Left renal pelvis (tissue), 4 donors: Measurements from ENCODE around the gene SLC46A1. TPM values are rescaled to one million over a fixed set of nuclear protein-coding genes. Genes with fewer than 3 reads are reported as not detected.

Experiments
- DNase-seq, 4 donors: peaks; one replicate each; pipeline ENCODE4 v3.0.0-alpha.2; 2013; ENCODE audit warnings: low read depth in 4 of 4, low spot score in 3 of 4
- polyA plus RNA-seq, 4 donors: library from polyadenylated mRNA; unstranded; fragments of 120-200 nt; gene quantifications; one replicate each; pipeline ENCODE4 v1.2.1, GENCODE V29; 2013; ENCODE audit not compliant: insufficient read length in 4 of 4

Gene SLC46A1
- polyA plus RNA-seq, 4 donors, result 13.3 to 17.5 (median 15.0) TPM

- DNase-seq, result no peak
Measured at GRCh38 chr17:28404812-28405570, 1.0 kb downstream of the SLC46A1 start.

- no peak for DNase-seq
Measured at GRCh38 chr17:28404461-28404811, 1.6 kb downstream of the SLC46A1 start.

DNA sequence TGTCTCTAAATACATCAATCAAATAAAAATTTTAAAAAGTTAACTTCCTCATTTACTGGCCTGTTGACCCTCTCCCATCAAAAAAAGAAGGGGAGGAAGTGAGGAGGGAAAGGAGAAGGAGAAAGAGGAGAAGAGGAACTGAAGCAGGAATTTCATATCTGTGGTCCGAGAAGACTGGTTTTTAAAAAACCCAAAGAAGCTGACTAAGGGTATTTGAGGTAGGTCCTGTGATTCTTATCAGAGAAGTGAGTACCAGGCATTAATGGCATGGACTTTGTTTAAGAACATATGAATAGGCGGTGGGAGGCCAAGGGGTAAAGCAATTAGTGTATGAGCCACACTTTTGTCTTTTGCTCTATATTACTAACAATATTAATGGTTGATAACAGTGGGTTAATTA is 2.0 kb downstream of the SLC46A1 start:
- no peak for DNase-seq

DNA sequence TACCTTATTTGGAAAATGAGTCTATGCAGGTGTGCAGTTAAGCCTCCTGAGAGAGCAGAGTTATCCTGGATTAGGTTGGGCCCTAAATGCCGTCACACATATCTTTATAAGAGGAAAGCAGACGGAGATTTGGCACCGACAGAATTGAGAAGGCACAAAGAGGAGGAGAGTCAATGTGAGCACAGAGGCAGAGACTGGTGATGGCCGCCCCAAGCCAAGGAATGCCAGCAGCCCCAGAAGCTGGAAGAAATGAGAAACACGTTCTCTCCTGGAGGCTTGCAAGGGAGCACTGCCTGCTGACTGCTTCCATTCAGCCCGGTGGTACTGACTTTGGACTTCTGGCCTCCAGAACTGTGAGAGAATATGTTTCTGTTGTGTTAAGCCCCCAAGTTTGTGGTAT is 3.2 kb downstream of the SLC46A1 start:
- DNase-seq, result no peak

DNA sequence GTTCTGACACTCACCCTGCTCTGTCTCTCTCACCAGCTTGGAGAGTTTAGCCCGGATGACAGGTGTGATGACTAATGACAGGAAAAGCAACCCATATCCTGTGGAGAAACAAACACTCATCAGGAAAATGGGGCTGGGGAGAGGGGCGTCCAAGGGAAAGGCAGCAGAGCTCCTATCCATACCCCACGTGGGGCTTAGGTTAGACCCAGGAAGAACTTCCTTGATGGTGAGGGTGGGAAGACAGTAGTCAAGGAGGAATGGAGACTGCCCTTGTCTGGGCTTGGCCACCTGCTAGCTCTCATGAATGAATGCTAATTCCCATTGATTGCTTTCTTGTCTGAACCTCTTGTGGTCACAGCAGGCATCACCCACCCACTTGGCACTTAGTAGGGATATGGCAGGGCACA is 3.8 kb downstream of the SLC46A1 start:
- DNase-seq, result no peak

DNA sequence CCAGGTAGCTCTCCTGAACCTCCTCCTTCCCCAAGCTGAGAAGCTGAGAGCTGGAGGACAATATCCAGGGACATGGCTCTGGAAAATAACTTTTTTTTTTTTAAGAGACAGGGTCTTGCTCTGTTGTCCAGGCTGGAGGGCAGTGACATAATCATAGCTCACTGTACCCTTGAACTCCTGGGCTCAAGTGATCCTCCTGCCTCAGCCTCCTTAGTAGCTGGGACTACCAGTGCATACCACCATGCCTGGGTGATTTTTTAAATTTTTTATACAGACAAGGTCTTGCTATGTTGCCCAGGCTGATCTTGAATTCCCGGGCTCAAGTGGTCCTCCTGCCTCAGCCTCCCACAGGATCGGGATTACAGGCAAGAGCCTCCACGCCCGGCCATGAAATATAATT is 6.2 kb downstream of the SLC46A1 start:
- DNase-seq, result no peak

DNA sequence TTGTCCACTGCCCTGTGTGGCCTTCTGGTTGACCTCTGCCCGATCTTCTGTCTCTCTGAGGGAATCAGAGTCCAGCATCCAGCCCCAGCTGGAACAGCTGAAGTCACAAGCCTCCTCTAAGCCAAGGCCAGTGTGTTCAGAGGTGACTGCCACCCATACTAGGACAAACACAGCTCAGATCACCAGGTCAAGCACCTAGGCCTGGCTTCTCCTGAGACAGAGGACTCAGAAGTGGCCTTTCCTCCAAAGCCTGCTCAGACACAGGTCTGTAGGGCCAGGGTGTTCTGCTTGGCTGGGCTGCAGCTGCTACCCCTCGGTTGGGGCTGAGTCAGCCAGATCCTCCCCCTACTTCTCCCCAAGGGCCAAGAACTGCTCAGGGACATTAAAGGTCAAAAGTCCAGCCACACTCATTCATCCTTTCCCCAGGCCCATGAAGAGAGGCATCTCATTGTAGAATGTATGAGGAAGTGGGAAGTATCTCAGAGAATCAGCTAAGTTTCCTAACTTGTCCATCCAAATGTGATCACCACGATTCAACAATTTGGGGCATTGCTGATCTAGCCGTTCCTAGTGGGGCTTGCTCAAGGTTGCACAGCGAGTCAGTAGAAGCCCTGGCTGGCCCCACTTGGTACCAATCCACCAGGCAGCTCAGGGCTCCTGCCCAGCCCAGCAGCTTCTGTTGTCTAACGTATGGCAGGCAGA is 7.6 kb downstream of the SLC46A1 start:
- DNase-seq, result no peak

GRCh38 chr17:28397687-28398279 is 8.2 kb downstream of the SLC46A1 start:
- DNase-seq, result no peak

DNA sequence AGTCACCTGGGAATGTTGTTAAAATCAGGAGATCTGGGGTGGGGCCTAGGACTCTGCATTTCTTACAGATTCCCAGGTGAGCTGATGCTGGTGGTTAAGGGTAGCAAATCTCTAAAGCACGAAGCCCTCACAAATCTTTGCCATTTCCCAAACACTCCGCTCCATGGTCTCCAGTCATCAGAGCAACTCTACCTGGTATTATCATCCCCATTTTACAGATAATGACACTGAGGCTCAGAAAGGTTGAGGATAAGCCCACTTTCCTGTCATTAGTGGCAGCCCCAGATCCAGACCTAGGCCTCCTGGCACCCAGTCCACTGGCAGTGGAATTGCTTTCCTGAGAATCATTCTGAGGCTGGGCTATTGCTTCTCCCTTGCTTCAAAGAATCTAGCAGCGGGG is 8.7 kb downstream of the SLC46A1 start:
- DNase-seq, result no peak

- no peak for DNase-seq
Measured at GRCh38 chr17:28396635-28397239, 9.3 kb downstream of the SLC46A1 start.

DNA sequence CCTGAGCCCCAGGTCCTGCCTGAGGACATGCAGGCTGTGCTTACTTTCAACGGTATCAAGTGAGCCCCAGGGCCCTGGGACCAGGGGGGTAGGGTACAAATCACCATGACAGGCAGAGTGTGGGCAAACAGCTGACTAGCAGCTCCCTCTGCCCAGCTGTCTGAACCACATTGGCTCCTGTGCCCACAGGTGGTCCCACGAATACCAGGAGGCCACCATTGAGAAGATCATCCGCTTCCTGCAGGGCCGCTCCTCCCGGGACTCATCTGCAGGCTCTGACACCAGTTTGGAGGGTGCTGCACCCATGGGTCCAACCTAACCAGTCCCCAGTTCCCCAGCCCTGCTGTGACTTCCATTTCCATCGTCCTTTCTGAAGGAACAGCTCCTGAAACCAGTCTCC is 10.0 kb downstream of the SLC46A1 start:
- no peak for DNase-seq

DNA sequence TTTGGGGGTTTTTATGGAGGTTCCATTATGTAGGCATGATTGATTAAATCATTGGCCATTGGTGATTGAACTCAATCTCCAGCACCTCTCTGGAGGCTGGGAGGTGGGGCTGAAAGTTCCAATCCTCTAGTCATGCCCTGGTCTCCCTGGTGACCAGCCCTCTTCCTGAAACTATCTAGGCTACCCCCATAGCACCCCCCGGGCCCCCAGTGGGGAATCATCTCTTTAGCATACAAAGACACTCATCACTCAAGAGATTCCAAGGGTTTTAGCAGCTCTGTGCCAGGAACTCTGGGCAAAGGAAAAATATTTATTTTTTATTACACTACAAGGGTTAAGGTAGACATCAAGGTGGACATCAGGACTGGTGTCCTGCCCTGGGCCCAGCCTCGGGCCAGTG is 10.6 kb downstream of the SLC46A1 start:
- no peak for DNase-seq

DNA sequence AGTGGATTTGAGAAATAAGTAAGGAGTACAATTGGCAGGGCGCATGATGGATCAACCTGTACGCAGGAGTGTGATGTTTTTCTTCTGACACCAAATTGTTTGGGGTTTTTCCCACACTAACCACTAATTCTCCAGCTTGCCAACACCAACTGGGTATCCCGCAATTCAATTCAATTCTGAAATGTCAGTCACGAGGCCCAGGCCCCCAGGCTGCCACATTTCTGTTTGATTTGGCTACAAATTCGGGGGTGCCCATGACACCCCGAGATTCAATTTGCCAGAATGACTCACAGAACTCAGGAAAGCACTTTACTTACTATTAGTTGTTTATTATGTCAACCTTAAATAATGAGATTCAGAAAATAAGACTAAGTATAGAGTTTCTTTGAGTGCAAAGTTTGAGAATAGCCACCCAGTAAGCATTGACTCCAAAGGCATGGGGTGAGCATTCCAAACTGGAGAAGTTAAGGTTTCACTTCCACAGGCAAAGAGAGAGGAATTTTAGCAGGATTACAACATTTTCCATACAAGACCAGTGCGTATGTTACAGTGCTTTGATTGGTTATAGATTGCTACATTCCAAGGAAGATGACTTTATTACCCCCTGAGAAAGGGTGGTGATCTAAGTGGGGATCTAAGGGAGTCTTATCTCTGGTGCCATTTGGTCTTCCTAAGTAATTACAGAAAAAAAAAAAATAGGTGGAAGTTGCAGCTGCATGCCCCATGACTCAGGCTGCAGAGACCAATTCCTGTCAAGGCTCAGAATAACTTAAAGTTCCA is 11.5 kb downstream of the SLC46A1 start:
- no peak for DNase-seq

GRCh38 chr17:28392491-28392890 is 13.5 kb downstream of the SLC46A1 start:
- no peak for DNase-seq

DNA sequence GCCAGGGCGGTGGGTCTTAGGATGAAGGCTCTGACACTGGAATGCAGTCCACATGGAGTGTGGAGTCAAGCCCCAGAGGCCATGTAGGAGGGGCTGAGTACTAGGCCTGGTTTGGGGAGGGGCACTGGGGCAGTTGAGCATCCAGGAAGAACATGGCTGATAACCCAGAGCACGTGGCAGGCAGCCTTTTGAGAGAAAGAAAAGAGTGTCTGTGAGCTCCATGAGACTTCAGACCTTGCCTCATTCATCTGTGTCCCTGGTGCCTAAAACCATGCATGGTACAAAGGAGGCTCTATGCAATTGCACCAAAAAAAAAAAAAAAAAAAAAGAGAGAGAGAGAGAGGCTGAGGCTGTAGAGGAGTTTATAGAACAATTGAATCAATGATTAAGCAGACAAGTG is 14.6 kb downstream of the SLC46A1 start:
- no peak for DNase-seq

GRCh38 chr17:28390984-28391383 is 15.0 kb downstream of the SLC46A1 start:
- no peak for DNase-seq

DNA sequence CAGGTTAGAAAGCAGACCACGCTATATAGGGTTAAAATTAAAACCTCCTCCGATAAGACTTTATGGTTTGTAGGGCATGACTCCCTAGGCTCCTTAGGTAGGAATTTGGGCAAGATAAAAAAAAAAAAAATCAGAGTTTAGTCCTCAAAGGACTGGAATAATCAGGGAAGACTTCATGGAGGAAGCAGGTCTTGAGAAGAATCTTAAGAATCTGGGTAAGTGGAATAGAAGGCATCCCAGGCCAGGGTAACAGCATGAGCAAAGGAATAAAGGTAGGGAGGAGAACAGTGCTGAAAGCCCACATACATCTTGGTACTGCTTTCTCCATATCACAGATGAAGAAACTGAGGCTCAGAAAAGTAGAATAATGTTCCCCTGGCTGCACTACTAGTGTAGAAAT is 15.4 kb downstream of the SLC46A1 start:
- no peak for DNase-seq

DNA sequence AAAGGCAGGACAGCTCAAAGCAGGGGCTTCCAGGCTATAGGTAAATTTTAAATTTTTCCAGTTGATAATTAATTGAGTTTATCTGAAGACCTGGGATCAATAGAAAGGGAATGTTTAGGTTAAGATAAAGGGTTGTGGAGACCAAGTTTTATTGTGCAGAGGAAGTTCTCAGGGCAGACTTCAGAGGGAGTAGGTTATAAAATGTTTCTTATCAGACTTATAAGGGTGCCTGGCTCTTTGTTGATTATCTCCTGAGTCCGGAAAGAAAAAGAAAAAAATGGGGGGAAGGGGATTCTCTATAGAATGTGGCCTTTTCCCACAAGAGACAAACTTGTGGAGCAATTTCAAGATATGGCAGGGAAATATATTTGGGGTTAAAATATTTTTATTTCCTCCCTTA is 15.9 kb downstream of the SLC46A1 start:
- DNase-seq, result no peak

- no peak for DNase-seq
Measured at GRCh38 chr17:28388106-28388505, 17.9 kb downstream of the SLC46A1 start.

- DNase-seq, result no peak
Measured at GRCh38 chr17:28386391-28386790, 19.6 kb downstream of the SLC46A1 start.

DNA sequence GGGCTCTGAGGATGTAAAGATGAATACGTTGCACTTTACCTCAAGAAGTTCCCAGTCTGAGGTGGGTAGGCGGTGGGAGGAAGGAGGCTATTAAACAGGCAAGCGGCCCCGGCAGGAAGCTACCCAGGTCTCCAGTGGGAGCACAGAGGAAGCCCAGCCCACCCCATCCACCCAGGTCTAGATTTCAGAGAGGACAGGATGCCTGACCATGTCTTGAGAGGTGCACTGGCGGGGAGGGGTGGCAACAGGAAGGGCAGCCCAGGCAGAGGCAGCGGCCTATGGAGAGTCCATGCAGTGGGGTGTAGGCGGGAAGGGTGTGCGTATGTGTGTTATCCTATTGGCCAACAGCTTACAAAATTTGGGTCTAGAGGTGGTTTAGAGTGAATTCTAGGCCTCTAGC is 20.6 kb downstream of the SLC46A1 start:
- DNase-seq, result no peak
